ENCODE measurements around the gene CATSPERZ.

GRCh38 chr11:64330888-64331287, 30.7 kb downstream of the CATSPERZ start:
- TF ChIP-seq NR2C2 (CRISPR knock-in tag; IDR thresholded peaks at IDR 0.05) (no peak), NR2C2 (tag; IDR thresholded peaks at IDR 0.05) (no peak), MAX (CRISPR knock-in tag; IDR thresholded peaks at IDR 0.05) (no peak), CTCF (IDR thresholded peaks at IDR 0.05 in 2 of 3, conservative IDR thresholded peaks at IDR 0.05 in 1 of 3; ENCODE audit: insufficient read depth in 2 of 3, low read depth in 1 of 3, low read length in 3 of 3) (no peak), EZH2 (IDR thresholded peaks at IDR 0.05; ENCODE audit: borderline replicate concordance, low read depth, low read length) (no peak), MTA3 (IDR thresholded peaks at IDR 0.05; ENCODE audit: borderline replicate concordance) (no peak)
